Measurements from ENCODE around the gene IL6R.

Gene IL6R

GRCh38 chr1:154427173-154428139 is 22.3 kb downstream of the IL6R start:
- DNase-seq, result no peak

- no peak for DNase-seq
Observed at GRCh38 chr1:154429118-154429517, 24.0 kb downstream of the IL6R start.

- DNase-seq, result no peak
Observed at GRCh38 chr1:154429841-154430611, 24.9 kb downstream of the IL6R start.

GRCh38 chr1:154430903-154431302 is 25.8 kb downstream of the IL6R start:
- DNase-seq, result no peak

GRCh38 chr1:154431586-154432373 is 26.6 kb downstream of the IL6R start:
- peak; percentile 27 for DNase-seq

GRCh38 chr1:154433161-154433764 is 28.1 kb downstream of the IL6R start:
- DNase-seq, result peak; percentile 34

GRCh38 chr1:154434346-154435085 is 29.4 kb downstream of the IL6R start:
- no peak for DNase-seq

- DNase-seq, result no peak
Observed at GRCh38 chr1:154435599-154436200, 30.6 kb downstream of the IL6R start.

GRCh38 chr1:154436433-154436832 is 31.3 kb downstream of the IL6R start:
- DNase-seq, result no peak

GRCh38 chr1:154440036-154440804 is 35.1 kb downstream of the IL6R start:
- no peak for DNase-seq

- no peak for DNase-seq
Observed at GRCh38 chr1:154441241-154441888, 36.2 kb downstream of the IL6R start.

GRCh38 chr1:154442006-154442740 is 37.0 kb downstream of the IL6R start:
- DNase-seq, result no peak

- DNase-seq, result no peak
Observed at GRCh38 chr1:154443274-154444013, 38.3 kb downstream of the IL6R start.

GRCh38 chr1:154445040-154445472 is 39.9 kb downstream of the IL6R start:
- no peak for DNase-seq

GRCh38 chr1:154446292-154446691 is 41.1 kb downstream of the IL6R start:
- DNase-seq, result no peak

GRCh38 chr1:154446789-154447188 is 41.6 kb downstream of the IL6R start:
- DNase-seq, result no peak

GRCh38 chr1:154448331-154448811 is 43.2 kb downstream of the IL6R start:
- DNase-seq, result no peak

GRCh38 chr1:154453161-154453560 is 48.0 kb downstream of the IL6R start:
- DNase-seq, result no peak

Data from activated CD4-positive, alpha-beta T cell treated with anti-CD3 and anti-CD28 coated beads, Interleukin-2, amount 50 U/mL, for 1 hour (primary cell).